ENCODE results near the gene UGT1A4.

UGT1A4 gene

DNA sequence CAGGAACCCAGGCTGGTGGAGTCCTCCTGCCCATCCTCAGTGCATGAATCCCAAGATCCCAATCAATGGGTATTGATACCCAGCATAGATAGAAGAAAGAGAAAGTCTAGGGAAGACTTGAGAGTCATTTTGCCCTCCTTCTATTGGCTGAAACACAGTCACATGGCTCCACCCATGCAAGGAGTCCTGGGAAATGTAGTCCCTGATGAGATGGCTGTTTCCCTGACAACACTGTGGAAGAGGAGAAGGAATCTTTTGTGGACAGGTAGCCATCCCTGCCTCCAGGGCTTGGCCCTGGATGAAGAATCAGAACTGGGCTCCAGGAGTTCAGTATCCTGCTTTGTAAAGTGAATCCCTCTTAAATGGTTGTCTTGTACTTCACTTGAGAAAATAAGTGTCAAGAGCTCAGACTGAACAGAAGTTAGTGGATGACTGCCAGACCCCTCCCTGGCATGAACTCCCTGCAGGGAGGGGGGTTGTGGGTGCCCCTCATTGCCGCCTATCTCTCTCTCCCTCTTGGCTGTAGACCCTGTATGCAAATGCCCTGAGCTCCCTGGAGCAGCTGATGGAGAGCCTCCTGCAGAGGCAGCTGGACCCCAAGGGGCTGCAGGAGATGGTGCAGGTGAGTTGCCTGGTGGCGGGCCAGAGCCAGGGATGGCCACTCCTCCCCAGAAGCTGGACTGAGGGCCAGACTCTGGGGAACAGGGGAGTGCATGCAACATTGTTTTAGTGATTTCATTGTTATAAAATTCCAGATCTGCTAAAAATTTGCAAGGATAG is 95.7 kb downstream of the UGT1A4 start:
- DNase-seq: no peak

DNA sequence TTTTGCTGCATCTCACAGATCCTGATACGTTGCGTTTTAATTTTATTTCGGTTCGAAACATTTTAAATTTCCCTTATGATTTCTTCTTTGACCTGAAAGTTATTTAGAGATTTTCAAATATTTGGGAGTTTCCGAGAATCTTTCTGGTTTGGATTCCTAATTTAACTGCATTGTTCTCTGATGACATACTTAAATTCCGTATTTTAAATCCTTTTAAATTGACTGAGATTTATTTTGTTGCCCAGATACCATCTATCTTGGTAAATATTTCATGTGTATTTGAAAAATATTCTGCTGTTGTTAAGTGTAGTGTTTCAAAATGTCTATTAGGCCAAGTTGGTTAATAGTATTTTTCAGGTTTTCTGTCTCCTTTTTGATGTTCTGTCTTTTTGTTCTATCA is 97.3 kb downstream of the UGT1A4 start:
- DNase-seq: no peak

DNA sequence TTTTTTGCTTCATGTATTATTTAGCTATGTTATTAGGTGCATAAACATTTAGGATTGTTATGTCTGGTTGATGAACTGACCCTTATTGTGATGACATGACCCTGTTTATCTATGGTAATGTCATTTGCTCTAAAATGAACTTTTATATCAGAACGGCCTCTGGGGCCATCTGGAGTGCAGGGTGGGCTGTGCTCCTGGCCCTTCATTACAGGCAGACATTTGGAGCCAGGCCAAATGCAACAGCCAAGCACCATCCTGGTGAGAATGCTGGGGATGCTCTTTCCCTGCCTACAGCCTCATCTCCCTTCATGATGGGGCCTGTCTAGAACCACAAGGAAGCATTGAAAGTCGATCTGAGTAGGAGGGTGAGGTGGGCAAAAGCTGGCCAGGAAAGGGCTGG is 97.8 kb downstream of the UGT1A4 start:
- DNase-seq: no peak

DNA sequence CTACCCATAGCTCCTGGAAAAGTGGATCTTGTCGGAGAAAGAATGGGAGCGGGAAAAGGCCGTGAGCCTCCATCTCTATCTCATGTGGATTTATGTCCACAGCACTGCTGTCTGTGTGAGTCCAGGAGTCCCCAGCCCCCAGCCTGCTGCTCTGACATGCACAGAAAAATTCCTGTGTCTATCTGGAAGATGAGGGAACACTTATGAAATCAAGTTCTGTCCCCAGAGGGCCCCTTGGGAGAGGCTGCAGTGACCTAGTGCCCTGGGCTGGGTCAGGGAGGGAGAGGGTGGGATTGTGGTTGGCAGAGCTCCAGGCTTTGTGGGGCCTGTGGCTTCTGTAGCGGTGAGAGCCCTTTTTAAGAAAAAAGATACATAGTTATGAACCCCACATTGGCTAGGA is 98.2 kb downstream of the UGT1A4 start:
- DNase-seq: no peak

DNA sequence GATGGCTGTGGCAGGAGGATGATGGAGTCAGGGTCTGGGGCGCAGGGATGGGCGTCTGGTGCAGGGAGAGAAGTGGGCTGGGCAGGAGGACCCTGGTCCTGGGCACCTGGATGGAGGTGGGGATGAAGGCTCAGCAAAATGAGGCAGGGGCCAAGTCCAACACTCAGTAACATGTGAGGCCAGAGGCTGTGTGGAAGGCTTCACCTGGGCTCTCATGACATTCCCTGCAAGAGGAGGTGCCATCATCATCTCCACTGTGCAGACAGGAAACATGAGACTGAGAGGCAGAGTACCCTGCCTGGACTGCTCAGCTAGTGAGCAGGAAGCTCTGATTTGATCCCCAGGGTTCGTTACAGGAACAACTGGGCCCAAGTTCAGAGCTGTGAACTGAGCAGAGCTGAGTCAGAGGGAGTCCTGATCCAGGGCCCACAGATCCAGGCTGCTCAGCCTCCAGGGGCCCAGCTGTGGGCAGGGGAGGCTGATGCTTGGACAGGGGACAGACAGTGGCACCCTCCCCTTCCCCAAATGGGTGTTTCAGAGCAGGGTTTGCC is 98.9 kb downstream of the UGT1A4 start:
- DNase-seq: no peak

DNA sequence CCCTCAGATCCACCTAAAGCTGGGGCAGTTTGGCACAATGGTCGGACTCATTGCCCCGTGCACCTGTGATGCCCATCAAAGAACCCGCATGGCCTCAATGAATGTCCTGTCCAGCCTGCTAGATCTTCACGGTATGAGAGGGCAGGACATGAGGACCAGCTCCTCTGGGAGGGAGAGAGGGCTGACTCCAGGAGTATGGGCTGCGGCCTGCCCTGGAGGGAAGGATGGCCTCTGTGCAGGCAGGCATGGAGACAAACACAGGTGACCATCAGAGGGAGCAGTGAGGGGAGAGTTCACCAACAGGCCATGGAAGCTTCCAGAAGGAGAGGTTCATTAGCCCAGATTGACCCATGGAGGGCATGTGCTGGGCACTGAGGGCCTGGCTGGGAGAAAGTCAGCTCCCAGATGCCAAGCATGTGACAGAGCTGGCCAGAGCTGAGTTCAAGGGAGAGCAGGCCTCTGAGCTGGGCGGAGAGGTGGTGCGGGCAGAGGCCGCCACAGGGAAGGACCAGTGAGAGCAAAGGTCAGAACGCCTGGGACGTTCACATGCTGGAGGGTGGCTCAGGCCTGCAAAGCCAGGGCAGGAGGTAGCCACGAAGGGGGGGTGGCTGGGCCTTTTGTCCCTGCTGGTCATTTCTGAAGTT is 99.6 kb downstream of the UGT1A4 start:
- no peak for DNase-seq

DNA sequence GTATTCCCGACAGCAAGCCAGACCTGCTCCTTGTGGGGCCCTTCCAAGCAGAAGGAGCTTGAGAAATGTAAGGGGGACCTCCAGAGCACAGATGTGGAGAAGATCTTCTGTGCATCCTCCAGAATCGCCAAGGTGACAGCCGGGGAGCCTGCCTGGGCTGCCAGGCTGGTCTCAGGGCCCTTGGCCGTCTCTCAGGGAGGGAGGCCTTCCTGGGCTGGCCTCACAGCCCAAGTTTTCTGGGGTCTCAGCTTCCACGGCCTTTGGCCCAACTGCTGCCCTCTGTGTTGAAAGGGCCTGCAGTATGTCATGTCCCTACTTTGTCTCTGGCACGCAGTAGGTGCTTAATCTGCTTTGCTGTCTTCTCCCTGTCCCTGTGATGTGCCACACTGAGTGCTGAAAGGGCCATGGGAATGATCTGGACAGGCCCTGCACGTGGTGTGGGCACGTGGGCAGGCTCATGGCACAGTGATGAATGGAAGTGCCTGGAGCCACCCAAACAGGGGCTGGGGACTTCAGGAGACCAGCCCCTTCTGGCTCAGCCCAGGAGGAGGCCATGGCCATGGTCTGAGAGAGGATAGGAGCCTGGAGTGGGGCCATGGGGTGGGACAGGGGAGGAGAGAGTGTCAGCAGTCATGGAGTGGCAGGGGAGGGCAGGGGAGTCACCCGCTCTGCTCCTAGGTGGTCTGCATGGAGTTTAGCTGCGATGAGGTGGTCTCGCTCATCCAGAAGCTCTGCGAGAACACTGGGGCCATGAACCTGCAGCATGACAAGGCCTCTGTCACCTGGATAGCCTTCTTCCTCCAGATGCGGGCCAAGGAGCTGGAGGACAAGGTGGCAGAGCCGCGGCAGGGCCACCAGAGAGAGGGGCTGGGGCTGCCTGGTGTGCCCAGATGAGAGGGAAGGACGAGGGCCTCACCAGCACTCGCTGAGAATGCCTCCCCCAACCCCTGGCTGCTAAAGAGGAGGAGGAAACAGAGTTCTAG is 100.4 kb downstream of the UGT1A4 start:
- no peak for DNase-seq

DNA sequence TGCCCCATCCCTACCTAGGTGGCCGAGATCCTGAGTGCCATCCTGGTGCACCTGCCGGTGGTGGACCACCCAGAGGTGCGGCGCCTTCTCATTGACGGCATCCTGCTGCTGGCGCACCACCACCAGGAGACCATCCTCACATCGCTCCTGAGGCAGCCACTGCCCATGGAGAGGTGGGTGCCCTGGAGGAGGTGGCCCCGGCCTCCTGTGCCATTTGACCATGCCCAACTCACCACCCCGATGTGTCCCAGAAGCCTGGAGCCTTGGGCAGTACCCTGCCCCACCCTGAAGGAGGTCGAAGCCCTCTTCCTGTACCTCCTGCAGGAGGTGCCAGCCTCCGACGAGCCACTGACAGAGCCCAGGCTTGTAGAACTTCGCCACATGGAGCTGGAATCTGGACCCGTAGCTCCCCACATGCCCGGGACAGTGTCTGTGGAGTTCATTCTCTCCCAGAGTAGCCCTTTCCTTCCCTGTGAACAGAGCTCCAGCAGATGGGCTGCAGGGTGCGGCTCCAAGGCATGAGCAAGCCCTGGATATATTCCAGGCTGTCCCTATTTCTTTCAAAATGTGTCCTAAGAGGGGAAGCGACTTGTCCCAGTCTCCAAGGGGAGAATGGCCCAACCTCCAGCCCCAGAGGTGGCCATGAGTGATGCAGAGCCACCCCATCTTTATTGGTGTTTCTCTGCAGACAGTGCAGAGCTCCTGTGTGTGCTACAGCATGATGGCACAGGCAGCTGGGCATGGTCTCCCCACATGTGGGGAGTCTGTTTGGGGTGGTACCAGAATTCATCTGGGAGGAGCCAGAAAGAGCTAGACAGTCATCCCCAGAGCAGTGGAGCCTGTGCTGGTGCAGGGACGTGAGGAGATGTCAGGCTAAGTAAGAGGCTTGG is 101.6 kb downstream of the UGT1A4 start:
- no peak for DNase-seq

DNA sequence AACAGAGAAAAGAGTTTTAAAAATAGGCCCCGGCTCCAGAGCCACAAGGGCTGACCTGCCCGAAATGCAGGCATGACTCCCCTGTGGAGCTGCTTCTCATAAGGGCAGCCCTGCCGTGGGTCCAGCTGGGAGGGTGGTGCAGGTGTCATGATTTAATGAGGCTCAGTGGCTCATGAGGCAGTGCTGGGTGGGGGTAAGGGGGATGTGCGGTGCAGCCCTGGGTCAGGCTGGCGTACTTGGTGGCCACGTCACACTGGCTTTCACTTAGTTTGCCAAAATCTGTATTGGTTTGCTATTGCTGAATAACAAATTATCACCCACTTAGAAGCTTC is 102.2 kb downstream of the UGT1A4 start:
- no peak for DNase-seq

DNA sequence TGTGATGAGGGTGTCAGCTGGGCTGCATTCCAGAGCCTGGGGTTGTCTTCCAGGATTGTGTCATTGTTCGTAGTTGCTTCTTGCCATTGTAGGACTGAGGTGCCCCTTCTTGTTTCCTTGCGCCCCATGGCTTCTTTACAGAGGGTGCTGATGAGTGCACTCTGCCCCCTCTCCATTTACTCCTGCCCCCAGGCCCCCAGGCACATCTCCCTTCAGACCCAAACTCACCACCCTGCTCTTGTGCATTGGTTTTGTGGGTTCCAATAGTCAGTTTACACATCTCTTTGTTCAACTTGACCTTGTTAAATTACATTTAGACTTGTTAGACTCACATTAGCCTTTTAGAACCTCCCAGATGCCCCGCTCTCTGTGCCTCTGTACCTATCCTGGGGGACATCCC is 102.7 kb downstream of the UGT1A4 start:
- DNase-seq: no peak

DNA sequence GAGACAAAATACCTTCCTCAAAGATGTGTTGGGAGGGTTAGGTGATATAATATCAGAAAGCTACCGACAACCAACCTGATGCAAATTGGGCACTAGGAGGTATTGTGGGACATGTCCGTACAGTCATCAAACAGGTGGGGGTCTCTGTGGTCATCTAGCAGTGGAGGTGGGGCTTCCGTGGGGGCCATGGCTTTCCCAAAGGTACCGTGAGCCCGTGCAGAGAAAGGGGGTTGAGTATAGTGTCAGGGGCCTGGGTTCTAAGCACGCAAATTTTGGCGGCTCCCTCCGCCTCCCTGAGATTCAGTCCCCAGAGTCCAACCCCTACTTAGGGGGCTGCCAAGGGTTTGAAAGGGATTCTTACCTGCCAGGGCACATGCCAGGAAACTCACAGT is 103.2 kb downstream of the UGT1A4 start:
- DNase-seq: no peak

DNA sequence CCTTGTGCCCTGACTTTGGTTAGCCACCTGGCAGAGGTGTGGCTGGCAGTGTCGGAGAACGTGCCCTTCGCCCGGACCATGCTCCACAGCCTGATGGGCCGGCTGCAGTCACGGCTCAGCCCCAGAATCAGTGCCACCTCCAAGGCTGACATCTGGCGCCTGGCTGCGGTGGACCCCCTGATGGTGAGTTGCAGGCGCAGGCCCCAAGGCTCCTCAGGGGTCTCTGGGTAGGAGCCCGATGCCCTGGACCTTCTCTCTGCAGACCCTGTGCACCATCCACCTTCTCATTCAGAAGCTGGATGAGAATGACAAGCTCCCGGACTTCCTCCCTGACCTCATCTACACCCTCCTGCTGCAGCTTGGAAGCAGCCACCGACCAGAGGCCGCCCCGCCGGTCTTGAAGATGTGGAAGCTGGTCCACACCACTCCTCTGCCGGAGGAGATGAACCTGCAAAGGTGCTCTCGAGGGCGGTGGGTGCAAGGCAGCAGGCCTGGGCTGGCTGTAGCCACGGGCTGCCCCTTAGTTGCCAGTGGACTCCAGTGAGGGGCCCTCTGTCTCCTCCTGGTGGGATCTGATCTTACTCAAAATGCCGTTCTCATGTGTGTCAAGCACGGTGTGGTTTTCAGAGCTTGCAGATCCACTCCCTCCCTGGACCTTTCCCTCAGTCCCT is 103.7 kb downstream of the UGT1A4 start:
- no peak for DNase-seq

All from stimulated activated naive CD4-positive, alpha-beta T cell treated with Interleukin-2 at 50 U/mL for 16 hours (primary cell).